Activated T-cell treated with anti-CD3 and anti-CD28 coated beads, Interleukin-2, amount 50 U/mL, for 1 hour (primary cell): ENCODE data around the gene PTPRN2.

Experiments used
- DNase-seq: peaks from one replicate; pipeline ENCODE4 v3.0.0-alpha.2; 2020

Gene PTPRN2

GRCh38 chr7:157813741-157814661 is 773.6 kb downstream of the PTPRN2 start:
- no peak for DNase-seq

- no peak for DNase-seq
Observed at GRCh38 chr7:157813053-157813452, 774.6 kb downstream of the PTPRN2 start.

GRCh38 chr7:157811946-157812345 is 775.7 kb downstream of the PTPRN2 start:
- no peak for DNase-seq

- DNase-seq, result no peak
Observed at GRCh38 chr7:157809863-157810851, 777.5 kb downstream of the PTPRN2 start.

- no peak for DNase-seq
Observed at GRCh38 chr7:157809154-157809862, 778.3 kb downstream of the PTPRN2 start.

GRCh38 chr7:157808042-157808441 is 779.6 kb downstream of the PTPRN2 start:
- no peak for DNase-seq

- DNase-seq, result no peak
Observed at GRCh38 chr7:157807510-157807909, 780.1 kb downstream of the PTPRN2 start.

- DNase-seq, result no peak
Observed at GRCh38 chr7:157806711-157807110, 780.9 kb downstream of the PTPRN2 start.

GRCh38 chr7:157805713-157806112 is 781.9 kb downstream of the PTPRN2 start:
- no peak for DNase-seq

- DNase-seq, result no peak
Observed at GRCh38 chr7:157803906-157804305, 783.7 kb downstream of the PTPRN2 start.

GRCh38 chr7:157801971-157802675 is 785.5 kb downstream of the PTPRN2 start:
- no peak for DNase-seq

- DNase-seq, result no peak
Observed at GRCh38 chr7:157801113-157801512, 786.5 kb downstream of the PTPRN2 start.

GRCh38 chr7:157800281-157800680 is 787.3 kb downstream of the PTPRN2 start:
- DNase-seq, result no peak

GRCh38 chr7:157799076-157799685 is 788.4 kb downstream of the PTPRN2 start:
- no peak for DNase-seq

GRCh38 chr7:157797361-157797760 is 790.3 kb downstream of the PTPRN2 start:
- DNase-seq, result no peak

GRCh38 chr7:157796846-157797245 is 790.8 kb downstream of the PTPRN2 start:
- no peak for DNase-seq

GRCh38 chr7:157795643-157796042 is 792.0 kb downstream of the PTPRN2 start:
- no peak for DNase-seq

- DNase-seq, result no peak
Observed at GRCh38 chr7:157795199-157795598, 792.4 kb downstream of the PTPRN2 start.

- no peak for DNase-seq
Observed at GRCh38 chr7:157794746-157795065, 792.9 kb downstream of the PTPRN2 start.

- DNase-seq, result no peak
Observed at GRCh38 chr7:157793973-157794745, 793.5 kb downstream of the PTPRN2 start.

- no peak for DNase-seq
Observed at GRCh38 chr7:157793087-157793353, 794.6 kb downstream of the PTPRN2 start.
